GM12878 (cell line): ENCODE data around the gene TM6SF1. TPM values are rescaled to one million over a fixed set of nuclear protein-coding genes. Genes with fewer than 3 reads are reported as not detected.
A peak's percentile ranks its signal among the peaks of the same experiment; 100 is the strongest.

Experiments
- ATAC-seq: fragments of 200-7000 bp; cut with Tn5 transposase; 3 replicates; pipeline ENCODE4 v1.9.1; 2020; ENCODE audit warnings: mild to moderate bottlenecking, moderate library complexity
- BruUV-seq: library from RNA; stranded (reverse); fragments of 400-500 nt; replicated peaks from 2 replicates; lab custom pipeline; 2021; lab: Mats Ljungman, UMichigan
- CTCF ChIA-PET: fragments of 300-600 bp; sonication (Branson Sonifier 250); formaldehyde crosslinking; extraction: SDS; loops from one replicate; lab custom pipeline; 2021; ENCODE audit warnings: inconsistent platforms; lab: Yijun Ruan, JAX
- POLR2A ChIA-PET: fragments of 350-600 bp; formaldehyde crosslinking; extraction: SDS; loops from one replicate; lab custom pipeline; 2021; ENCODE audit warnings: inconsistent platforms; lab: Charles Lee
- RAD21 ChIA-PET: fragments of 300-600 bp; sonication (Branson Sonifier 250); formaldehyde crosslinking; loops from one replicate; lab custom pipeline; 2023; ENCODE audit warnings: antibody characterized with exemption; ENCODE audit not compliant: unreplicated experiment; lab: Charles Lee
- SMC1A ChIA-PET: fragments of 300-600 bp; sonication (Branson Sonifier 250); formaldehyde crosslinking; loops from one replicate; lab custom pipeline; 2023; ENCODE audit not compliant: unreplicated experiment, uncharacterized antibody; lab: Charles Lee
- DNase-seq: peaks from one replicate; pipeline ENCODE4 v3.0.0-alpha.2; 2011; ENCODE audit warnings: low read depth, low spot score
- FAIRE-seq: peaks from 3 replicates; lab custom pipeline; 2011; peaks lifted over from hg19 to GRCh38; lab: Jason Lieb, UNC
- H2AFZ ChIP-seq: 2 replicates; pipeline ENCODE4 v1.6.0; 2011; ENCODE audit warnings: low read depth, low read length, control low read depth; ENCODE audit not compliant: control insufficient read depth
- H3K27ac ChIP-seq: 2 replicates; pipeline ENCODE4 v1.5.1; 2011; ENCODE audit warnings: control low read depth; ENCODE audit not compliant: control insufficient read depth, insufficient read depth
- H3K27me3 ChIP-seq, 2 experiments: replicated peaks in 1 of 2; 2 replicates each; pipeline versions ENCODE4 v1.6.0 to v1.6.1; 2011; ENCODE audit warnings: low read length in 1 of 2; ENCODE audit not compliant: control insufficient read depth in 2 of 2, insufficient read depth in 2 of 2
- H3K36me3 ChIP-seq, 2 experiments: 2 replicates each; pipeline ENCODE4 v1.5.1; 2011; ENCODE audit warnings: low read length in 1 of 2; ENCODE audit not compliant: control insufficient read depth in 2 of 2, insufficient read depth in 2 of 2
- H3K4me1 ChIP-seq: 2 replicates; pipeline ENCODE4 v1.6.1; 2011; ENCODE audit warnings: mild to moderate bottlenecking, low read length, moderate library complexity, mixed read lengths; ENCODE audit not compliant: control insufficient read depth, insufficient read depth
- H3K4me2 ChIP-seq: 2 replicates; pipeline ENCODE4 v1.6.0; 2011; ENCODE audit warnings: control low read depth; ENCODE audit not compliant: control insufficient read depth, insufficient read depth
- H3K4me3 ChIP-seq: fragments of 200-600 bp; sonication (generic); 2 replicates; pipeline ENCODE4 v1.5.1; 2016
- H3K79me2 ChIP-seq: 2 replicates; pipeline ENCODE4 v1.6.0; 2011; ENCODE audit warnings: low read length; ENCODE audit not compliant: control insufficient read depth, insufficient read depth
- H3K9ac ChIP-seq: 2 replicates; pipeline ENCODE4 v1.8.0; 2011; ENCODE audit warnings: low read length, control low read depth, mixed read lengths; ENCODE audit not compliant: control insufficient read depth, insufficient read depth
- H3K9me3 ChIP-seq: replicated peaks from 3 replicates; pipeline ENCODE4 v1.5.1; 2011; ENCODE audit warnings: mild to moderate bottlenecking, low read length; ENCODE audit not compliant: control insufficient read depth, insufficient read depth
- H4K20me1 ChIP-seq: 2 replicates; pipeline ENCODE4 v1.6.0; 2011; ENCODE audit not compliant: control insufficient read depth, insufficient read depth
- BACH1 ChIP-seq: fragments of 450-650 bp; IDR thresholded peaks from 2 replicates; pipeline ENCODE4 v1.6.1; 2017; ENCODE audit warnings: mild to moderate bottlenecking, borderline replicate concordance
- CEBPZ ChIP-seq: fragments of 150-350 bp; IDR thresholded peaks from 2 replicates; pipeline ENCODE4 v1.6.1; 2016; ENCODE audit warnings: low read depth, low read length
- EZH2 ChIP-seq: IDR thresholded peaks from 2 replicates; pipeline ENCODE4 v1.6.1; 2012; ENCODE audit warnings: low read depth, mild to moderate bottlenecking, control low read depth, inconsistent platforms, low read length, borderline replicate concordance; ENCODE audit not compliant: control insufficient read depth
- HDGF ChIP-seq: fragments of 450-650 bp; IDR thresholded peaks from 2 replicates; pipeline ENCODE4 v1.6.1; 2016; ENCODE audit warnings: antibody characterized with exemption
- JUNB ChIP-seq: IDR thresholded peaks from 2 replicates; pipeline ENCODE4 v1.6.1; 2016; ENCODE audit warnings: antibody characterized with exemption, mild to moderate bottlenecking
- MTA2 ChIP-seq: fragments of 450-650 bp; IDR thresholded peaks from 2 replicates; pipeline ENCODE4 v1.6.1; 2016; ENCODE audit warnings: low read depth, mild to moderate bottlenecking, moderate library complexity
- NFIC ChIP-seq: IDR thresholded peaks from 2 replicates; pipeline ENCODE4 v1.6.1; 2012; ENCODE audit warnings: low read depth, mild to moderate bottlenecking, inconsistent platforms, low read length, moderate library complexity
- NFYA ChIP-seq: IDR thresholded peaks from 2 replicates; pipeline ENCODE4 v1.6.1; 2011; ENCODE audit warnings: low read depth, mild to moderate bottlenecking, low read length, improper control_type of control experiment, borderline replicate concordance
- PAX8 ChIP-seq: fragments of 450-650 bp; IDR thresholded peaks from 2 replicates; pipeline ENCODE4 v1.6.1; 2017; ENCODE audit warnings: mild to moderate bottlenecking, moderate library complexity
- POLR2AphosphoS5 ChIP-seq: IDR thresholded peaks from 2 replicates; pipeline ENCODE4 v1.6.1; 2011; ENCODE audit warnings: mild to moderate bottlenecking, low read length, inconsistent platforms
- POU2F2 ChIP-seq: IDR thresholded peaks from 3 replicates; pipeline ENCODE4 v1.6.1; 2011; ENCODE audit warnings: low read depth, mild to moderate bottlenecking, low read length, borderline replicate concordance
- SIN3A ChIP-seq: IDR thresholded peaks from 2 replicates; pipeline ENCODE4 v1.6.1; 2012; ENCODE audit warnings: low read depth, low read length, improper control_type of control experiment
- SUPT20H ChIP-seq: IDR thresholded peaks from 2 replicates; pipeline ENCODE4 v1.6.1; 2011; ENCODE audit warnings: low read depth, mild to moderate bottlenecking, low read length, moderate library complexity, borderline replicate concordance; ENCODE audit not compliant: control insufficient read depth
- TAF1 ChIP-seq: IDR thresholded peaks from 2 replicates; pipeline ENCODE4 v1.6.1; 2011; ENCODE audit warnings: mild to moderate bottlenecking, low read depth, low read length, borderline replicate concordance
- TBL1XR1 ChIP-seq: IDR thresholded peaks from 2 replicates; pipeline ENCODE4 v1.6.1; 2012; ENCODE audit warnings: low read depth, low read length, improper control_type of control experiment
- TCF12 ChIP-seq: IDR thresholded peaks from 2 replicates; pipeline ENCODE4 v1.6.1; 2011; ENCODE audit warnings: low read depth, mild to moderate bottlenecking, low read length
- ZBTB33 ChIP-seq: fragments of 450-650 bp; IDR thresholded peaks from 2 replicates; pipeline ENCODE4 v1.6.1; 2017; ENCODE audit warnings: mild to moderate bottlenecking
- ZNF217 ChIP-seq: fragments of 450-650 bp; IDR thresholded peaks from 2 replicates; pipeline ENCODE4 v1.6.1; 2017; ENCODE audit warnings: antibody characterized with exemption, mild to moderate bottlenecking
- ZNF24 ChIP-seq: fragments of 450-650 bp; IDR thresholded peaks from 2 replicates; pipeline ENCODE4 v1.6.1; 2017; ENCODE audit warnings: antibody characterized with exemption, mild to moderate bottlenecking
- ZNF384 ChIP-seq: IDR thresholded peaks from 2 replicates; pipeline ENCODE4 v1.6.1; 2012; ENCODE audit warnings: low read depth, mild to moderate bottlenecking, low read length, improper control_type of control experiment, borderline replicate concordance
- WGBS: methylation state at CpG from one replicate; pipeline ENCODE4 v1.1.6; 2016; ENCODE audit warnings: low lambda C conversion rate; ENCODE audit not compliant: insufficient replicate concordance, insufficient coverage; ENCODE audit errors: missing lambda C conversion rate; 5-methylcytosine and 5-hydroxymethylcytosine counted together
- in situ Hi-C: fragments of 300-500 bp; cut with MboI; formaldehyde crosslinking; loops from 9 replicates; pipeline ENCODE4 v1.14.3; 2018; ENCODE audit warnings: mixed read lengths
- intact Hi-C: fragments of 100-400 bp; cut with micrococcal nuclease; formaldehyde crosslinking; loops from one replicate; pipeline ENCODE4 v1.14.2; 2022; ENCODE audit not compliant: unreplicated experiment
- polyA plus RNA-seq, 11 experiments: library from polyadenylated mRNA; depleted of rRNA in 4 of 11; unstranded in 6 of 11; stranded (reverse) in 5 of 11; fragments of >200 nt; fragmentation: Nextera tagmentation in 4 of 11; fragmentation: Illumina TruSeq in 1 of 11; extraction: Ambion mirVana in 4 of 11; extraction: Trizol in 1 of 11; gene quantifications; 1 replicate in 1 of 11; 2 replicates in 10 of 11; pipeline versions ENCODE4 v1.2.1 to v1.2.3, GENCODE V29; 2011 to 2016; ENCODE audit warnings: inconsistent platforms in 2 of 11, missing spikeins in 2 of 11, low read depth in 1 of 11
- total RNA-seq, 4 experiments: library from RNA; depleted of rRNA in 3 of 4; stranded (reverse); fragments of >200 nt in 3 of 4; fragmentation: Illumina TruSeq in 1 of 4; extraction: Trizol in 1 of 4; gene quantifications; 2 replicates each; pipeline versions ENCODE4 v1.2.1 to v1.2.3, GENCODE V29; 2013 to 2021

TM6SF1 gene
- total and polyA plus RNA-seq, 10 of the 15 experiments (the other 5 are each of a cell fraction or from before 2014, with no cell fraction given): 0.56 to 2.7 (median 1.2) TPM

- no peak for TF ChIP-seq ZBTB33
- no peak for TF ChIP-seq SUPT20H
- no peak for TF ChIP-seq PAX8
- no peak for TF ChIP-seq EZH2
Observed at GRCh38 chr15:83061680-83062079, 45.8 kb upstream of the TM6SF1 start (continued).

- peaks cover 94% of the 10 kb centered on the region for H3K79me2 ChIP-seq
- FAIRE-seq (no peak), ATAC-seq (peak; percentile 28), DNase-seq (no peak)
- H3K9ac ChIP-seq: peak overlapping the region; percentile 21; the same call in 1 of the 2 replicates
- in situ Hi-C loops: no loop called here
- H2AFZ ChIP-seq: no peak overlapping the region
- H3K9me3 ChIP-seq: no peaks in the 10 kb centered on the region
- peak overlapping the region; percentile 96 for H3K4me3 ChIP-seq
- H3K27me3 ChIP-seq: no peaks in the 10 kb centered on the region
- peaks cover 21% of the 10 kb centered on the region for H4K20me1 ChIP-seq
- CTCF ChIA-PET: interaction anchor here (0.9 to 1.8 kb wide), 7 partner anchors 12 to 532 kb away, joined by 3 to 8 read pairs (median 3); partner anchors contain the start of gene C15orf40
- WGBS: 3% methylated on average over 3 of the region's 3 CpGs
- SMC1A ChIA-PET: interaction anchor here (0.9 to 3.1 kb wide), 9 partner anchors 50 to 520 kb away, joined by 3 to 11 read pairs (median 4); partner anchors contain the start of gene RAMAC
- H3K4me2 ChIP-seq: peak overlapping the region; percentile 96
- POLR2A ChIA-PET: interaction anchor here (1.4 to 2.0 kb wide), 2 partner anchors 51 to 144 kb away, joined by 4 to 10 read pairs; partner anchors contain the start of gene C15orf40
- H3K27ac ChIP-seq: peak overlapping the region; percentile 66
- intact Hi-C loops: no loop called here
- no TSS peak for BruUV-seq
- RAD21 ChIA-PET: interaction anchor here (0.8 to 1.5 kb wide), 3 partner anchors 52 to 143 kb away, joined by 3 to 8 read pairs (median 4); no protein-coding TSS in a partner anchor
- peaks cover 20% of the 10 kb centered on the region for H3K4me1 ChIP-seq
- peaks cover 0 to 5% of the 10 kb centered on the region in 2 experiments; a peak in 1 of 4 replicates for H3K36me3 ChIP-seq
- TF ChIP-seq TCF12: no peak
- TF ChIP-seq TBL1XR1: no peak; the same call in 1 of the 2 replicates
- TF ChIP-seq POU2F2: no peak
- no peak for TF ChIP-seq ZNF217
- TF ChIP-seq ZNF384: no peak
- no peak for TF ChIP-seq TAF1
- peak; percentile 49; the same call in 1 of the 2 replicates for TF ChIP-seq BACH1
- no peak for TF ChIP-seq POLR2AphosphoS5
- no peak for TF ChIP-seq ZNF24
- no peak for TF ChIP-seq HDGF
- TF ChIP-seq CEBPZ: no peak
- peak; percentile 78 for TF ChIP-seq MTA2
- no peak; the same call in 1 of the 2 replicates for TF ChIP-seq NFIC
- no peak for TF ChIP-seq SIN3A
- no peak for TF ChIP-seq NFYA
- TF ChIP-seq JUNB: peak; percentile 64
Observed at GRCh38 chr15:83062768-83063180, 44.7 kb upstream of the TM6SF1 start.
